Fibroblast of lung (primary cell): Measurements from ENCODE around the gene HHAT. TPM values are rescaled to one million over a fixed set of nuclear protein-coding genes. Genes with fewer than 3 reads are reported as not detected.
A peak's percentile ranks its signal among the peaks of the same experiment; 100 is the strongest.

Experiments used
- DNase-seq, 2 donors: peaks; one replicate each; pipeline versions ENCODE4 v3.0.0 to v3.0.0-alpha.2; 2010; ENCODE audit warnings: low read depth in 2 of 2
- H2AFZ ChIP-seq: 2 replicates; pipeline ENCODE4 v1.5.1; 2012; ENCODE audit warnings: low read length, control low read depth, inconsistent platforms
- H3K27ac ChIP-seq: 2 replicates; pipeline ENCODE4 v1.5.1; 2011; ENCODE audit warnings: low read length, control low read depth; ENCODE audit not compliant: insufficient read depth
- H3K27me3 ChIP-seq: 2 replicates; pipeline ENCODE4 v1.5.1; 2011; ENCODE audit warnings: mild to moderate bottlenecking, low read length; ENCODE audit not compliant: control insufficient read depth, insufficient read depth
- H3K36me3 ChIP-seq: 2 replicates; pipeline ENCODE4 v1.5.1; 2011; ENCODE audit warnings: low read length; ENCODE audit not compliant: control insufficient read depth, insufficient read depth
- H3K4me1 ChIP-seq: 2 replicates; pipeline ENCODE4 v1.5.1; 2011; ENCODE audit warnings: low read length; ENCODE audit not compliant: control insufficient read depth, insufficient read depth; ENCODE audit errors: extremely low read depth
- H3K4me2 ChIP-seq: 2 replicates; pipeline ENCODE4 v1.5.1; 2011; ENCODE audit warnings: low read length, control low read depth; ENCODE audit not compliant: insufficient read depth; ENCODE audit errors: extremely low read depth
- H3K4me3 ChIP-seq, 4 experiments: fragments of 200-600 bp in 1 of 4; sonication (generic) in 1 of 4; replicated peaks in 1 of 4; 2 replicates each; pipeline ENCODE4 v1.5.1; 2011 to 2016; ENCODE audit warnings: low read length in 4 of 4, low read depth in 3 of 4, mild to moderate bottlenecking in 3 of 4, control low read depth in 2 of 4, inconsistent platforms in 1 of 4, mixed read lengths in 1 of 4; ENCODE audit not compliant: insufficient read depth in 1 of 4; ENCODE audit errors: control extremely low read depth in 1 of 4
- H3K79me2 ChIP-seq: 2 replicates; pipeline ENCODE4 v1.5.1; 2012; ENCODE audit warnings: mild to moderate bottlenecking, low read length, inconsistent platforms; ENCODE audit not compliant: control insufficient read depth, insufficient read depth
- H3K9ac ChIP-seq: 2 replicates; pipeline ENCODE4 v1.5.1; 2011; ENCODE audit warnings: mild to moderate bottlenecking, low read length, control low read depth; ENCODE audit not compliant: insufficient read depth
- H3K9me3 ChIP-seq: 2 replicates; pipeline ENCODE4 v1.5.1; 2012; ENCODE audit warnings: low read depth, low read length; ENCODE audit not compliant: control insufficient read depth, insufficient read depth
- H4K20me1 ChIP-seq: 2 replicates; pipeline ENCODE4 v1.5.1; 2011; ENCODE audit warnings: low read length; ENCODE audit not compliant: control insufficient read depth, insufficient read depth; ENCODE audit errors: extremely low read depth
- CTCF ChIP-seq, 2 donors: IDR thresholded peaks in 1 of 2; conservative IDR thresholded peaks in 1 of 2; 1 replicate in 1 of 2; 2 replicates in 1 of 2; pipeline ENCODE4 v1.5.1; 2011 to 2012; ENCODE audit warnings: low read length in 2 of 2, control low read depth in 1 of 2, inconsistent platforms in 1 of 2, low read depth in 1 of 2, mild to moderate bottlenecking in 1 of 2
- EZH2 ChIP-seq: IDR thresholded peaks from 2 replicates; pipeline ENCODE4 v1.5.1; 2012; ENCODE audit warnings: low read length, control low read depth, mild to moderate bottlenecking; ENCODE audit errors: missing control alignments
- polyA plus RNA-seq, 2 donors: library from polyadenylated mRNA; depleted of rRNA in 1 of 2; stranded (reverse) in 1 of 2; unstranded in 1 of 2; fragments of >200 nt; gene quantifications; 2 replicates each; pipeline ENCODE4 v1.2.1, GENCODE V29; 2011 to 2012; ENCODE audit warnings: missing spikeins in 1 of 2
- total RNA-seq: library from RNA; depleted of rRNA; stranded (reverse); fragments of >200 nt; gene quantifications from 2 replicates; pipeline ENCODE4 v1.2.1, GENCODE V29; 2014

Gene HHAT
- total and polyA plus RNA-seq, 2 donors (not counting 1 experiment from before 2014, with no cell fraction given), result 3.6 to 4.8 TPM

GRCh38 chr1:210687582-210688279 is 359.0 kb downstream of the HHAT start:
- Histone ChIP-seq H3K27me3 (no peaks in the 10 kb centered on the region), H3K36me3 (no peaks in the 10 kb centered on the region), H3K4me3 (no peak overlapping the region), H4K20me1 (no peaks in the 10 kb centered on the region), H3K9me3 (no peaks in the 10 kb centered on the region), H3K79me2 (no peaks in the 10 kb centered on the region), H3K27ac (no peak overlapping the region), H3K4me1 (peaks cover 3% of the 10 kb centered on the region), H2AFZ (no peak overlapping the region), H3K4me2 (no peak overlapping the region), H3K9ac (no peak overlapping the region)
- TF ChIP-seq CTCF (conservative IDR thresholded peaks at IDR 0.05 in 1 of 2, IDR thresholded peaks at IDR 0.05 in 1 of 2; ENCODE audit: low read depth in 1 of 2, low read length in 2 of 2), result no peak
- TF ChIP-seq EZH2, result no peak
- peak in 1 of 2 donors; percentile 79 for DNase-seq

- no peak for TF ChIP-seq CTCF (conservative IDR thresholded peaks at IDR 0.05 in 1 of 2, IDR thresholded peaks at IDR 0.05 in 1 of 2; ENCODE audit: low read depth in 1 of 2, low read length in 2 of 2)
- TF ChIP-seq EZH2, result no peak
- H2AFZ ChIP-seq, result no peak overlapping the region
- no peaks in the 10 kb centered on the region for H3K36me3 ChIP-seq
- no peak overlapping the region for H3K9ac ChIP-seq
- no peaks in the 10 kb centered on the region for H3K79me2 ChIP-seq
- no peak overlapping the region for H3K4me2 ChIP-seq
- no peaks in the 10 kb centered on the region for H3K27me3 ChIP-seq
- H3K4me1 ChIP-seq, result peaks cover 3% of the 10 kb centered on the region
- H3K4me3 ChIP-seq, result no peak overlapping the region
- peak; percentile 9 to 30 for DNase-seq
- H3K9me3 ChIP-seq, result no peaks in the 10 kb centered on the region
- no peaks in the 10 kb centered on the region for H4K20me1 ChIP-seq
- H3K27ac ChIP-seq, result no peak overlapping the region
These were observed 360.0 kb downstream of the HHAT start for GRCh38 chr1:210688512-210689234.

GRCh38 chr1:210689826-210690225 is 361.1 kb downstream of the HHAT start:
- no peak overlapping the region for H3K9ac ChIP-seq
- peaks cover 3% of the 10 kb centered on the region for H3K4me1 ChIP-seq
- H2AFZ ChIP-seq, result no peak overlapping the region
- TF ChIP-seq EZH2 (no peak), CTCF (conservative IDR thresholded peaks at IDR 0.05 in 1 of 2, IDR thresholded peaks at IDR 0.05 in 1 of 2; ENCODE audit: low read depth in 1 of 2, low read length in 2 of 2) (no peak)
- H3K36me3 ChIP-seq, result no peaks in the 10 kb centered on the region
- DNase-seq, result peak in 1 of 2 donors; percentile 32
- no peaks in the 10 kb centered on the region for H4K20me1 ChIP-seq
- H3K27me3 ChIP-seq, result no peaks in the 10 kb centered on the region
- H3K79me2 ChIP-seq, result no peaks in the 10 kb centered on the region
- no peak overlapping the region for H3K4me2 ChIP-seq
- H3K9me3 ChIP-seq, result no peaks in the 10 kb centered on the region
- H3K27ac ChIP-seq, result no peak overlapping the region
- H3K4me3 ChIP-seq, result no peak overlapping the region
